PC-9 (cell line): Measurements from ENCODE around the gene TRIM58. TPM values are rescaled to one million over a fixed set of nuclear protein-coding genes. Genes with fewer than 3 reads are reported as not detected.

Experiments
- Bru-seq: library from RNA; stranded (reverse); fragments of 400-500 nt; gene quantifications from one replicate; lab custom pipeline; 2021; lab: Mats Ljungman, UMichigan
- BruChase-seq, 2 experiments: library from RNA; stranded (reverse); fragments of 400-500 nt; gene quantifications; one replicate each; lab custom pipeline; 2021; lab: Mats Ljungman, UMichigan
- BruUV-seq: library from RNA; stranded (reverse); fragments of 400-500 nt; replicated peaks from 2 replicates; lab custom pipeline; 2021; lab: Mats Ljungman, UMichigan
- CTCF ChIA-PET: fragments of 300-600 bp; sonication (Branson Sonifier 250); formaldehyde crosslinking; loops from one replicate; lab custom pipeline; 2022; ENCODE audit warnings: antibody characterized with exemption; lab: Charles Lee
- POLR2A ChIA-PET: fragments of 300-600 bp; sonication (Branson Sonifier 250); formaldehyde crosslinking; loops from one replicate; lab custom pipeline; 2022; ENCODE audit warnings: antibody characterized with exemption; ENCODE audit not compliant: unreplicated experiment; lab: Charles Lee
- DNase-seq, 2 experiments: peaks; one replicate each; pipeline versions ENCODE4 v3.0.0 to v3.0.0-alpha.2; 2015 to 2022; ENCODE audit warnings: mixed read lengths in 1 of 2
- H2AFZ ChIP-seq: fragments of 200-600 bp; sonication (generic); 2 replicates; pipeline ENCODE4 v1.8.1; 2017; ENCODE audit warnings: antibody characterized with exemption
- H3F3A ChIP-seq: fragments of 200-600 bp; sonication (generic); 2 replicates; pipeline ENCODE4 v1.8.1; 2017; ENCODE audit warnings: antibody characterized with exemption, mild to moderate bottlenecking, low read depth; ENCODE audit not compliant: insufficient read depth
- H3K27ac ChIP-seq: fragments of 200-600 bp; sonication (generic); 2 replicates; pipeline ENCODE4 v1.6.1; 2016; ENCODE audit warnings: mixed run types
- H3K27me3 ChIP-seq: fragments of 200-600 bp; sonication (generic); 2 replicates; pipeline ENCODE4 v1.6.1; 2016; ENCODE audit warnings: low read depth, mixed run types; ENCODE audit not compliant: insufficient read depth
- H3K36me3 ChIP-seq: fragments of 200-600 bp; sonication (generic); 2 replicates; pipeline ENCODE4 v1.6.1; 2016; ENCODE audit warnings: low read depth, mixed run types
- H3K4me1 ChIP-seq: fragments of 200-600 bp; sonication (generic); replicated peaks from 2 replicates; pipeline ENCODE4 v1.6.1; 2016; ENCODE audit warnings: mixed run types; ENCODE audit not compliant: insufficient read depth
- H3K4me2 ChIP-seq: fragments of 200-600 bp; sonication (generic); 2 replicates; pipeline ENCODE4 v1.6.1; 2017; ENCODE audit warnings: mixed run types
- H3K4me3 ChIP-seq: fragments of 200-600 bp; sonication (generic); 2 replicates; pipeline ENCODE4 v1.6.1; 2016; ENCODE audit warnings: mixed run types
- H3K79me2 ChIP-seq: fragments of 200-600 bp; sonication (generic); 2 replicates; pipeline ENCODE4 v1.6.1; 2017; ENCODE audit warnings: low read depth, mixed run types
- H3K9me2 ChIP-seq: fragments of 200-600 bp; sonication (generic); 2 replicates; pipeline ENCODE4 v1.8.1; 2017; ENCODE audit warnings: mild to moderate bottlenecking; ENCODE audit not compliant: insufficient read depth
- H3K9me3 ChIP-seq: fragments of 200-600 bp; sonication (generic); 2 replicates; pipeline ENCODE4 v1.8.1; 2016; ENCODE audit warnings: low read depth; ENCODE audit not compliant: insufficient read depth
- H4K20me1 ChIP-seq: fragments of 200-600 bp; sonication (generic); 2 replicates; pipeline ENCODE4 v1.8.1; 2017; ENCODE audit not compliant: insufficient read depth
- CTCF ChIP-seq: fragments of 200-600 bp; sonication (generic); conservative IDR thresholded peaks from 2 replicates; pipeline ENCODE4 v1.6.1; 2017; ENCODE audit warnings: mixed run types, antibody characterized with exemption, mild to moderate bottlenecking, moderate library complexity
- EZH2 ChIP-seq: fragments of 200-600 bp; sonication (generic); IDR thresholded peaks from 2 replicates; pipeline ENCODE4 v1.8.0; 2017; ENCODE audit warnings: antibody characterized with exemption, low read depth
- intact Hi-C: fragments of 100-400 bp; cut with micrococcal nuclease; formaldehyde crosslinking; loops from one replicate; pipeline ENCODE4 v1.10.0; 2022; ENCODE audit not compliant: unreplicated experiment
- long read RNA-seq: library from polyadenylated mRNA; stranded (forward); transcript quantifications from one replicate; pipeline ENCODE4 v2.0.0, GENCODE V29; 2022
- total RNA-seq: library from RNA; stranded (reverse); gene quantifications from 2 replicates; pipeline ENCODE4 v1.2.3, GENCODE V29; 2021

TRIM58 gene
- total RNA-seq: not detected in 2 replicates
- Bru-seq, nascent RNA: not detected
- not detected for BruChase-seq, experiment 1, labeled RNA remaining after a 2-hour chase
- BruChase-seq, experiment 2, labeled RNA remaining after a 6-hour chase: not detected
- long read RNA-seq: 0 reads

GRCh38 chr1:247857069-247857984, at the start of gene TRIM58:
TRIM58 (plus strand) TSS chr1:247857187; CDS start chr1:247857247, 60 bp downstream.
- Histone ChIP-seq H3F3A (no peaks in the 10 kb centered on the region), H2AFZ (no peak within 1 kb of the TSS), H3K36me3 (no peaks in the 10 kb centered on the region), H3K9me3 (no peaks in the 10 kb centered on the region), H3K4me1 (no peaks in the 10 kb centered on the region), H3K9me2 (no peaks in the 10 kb centered on the region), H3K4me2 (no peak within 1 kb of the TSS), H3K4me3 (no peak within 1 kb of the TSS), H4K20me1 (no peaks in the 10 kb centered on the region), H3K27me3 (no peaks in the 10 kb centered on the region), H3K27ac (no peak within 1 kb of the TSS), H3K79me2 (no peaks in the 10 kb centered on the region)
- POLR2A ChIA-PET: no interaction called here
- DNase-seq: no peak
- intact Hi-C loops: no loop called here
- CTCF ChIA-PET: no interaction called here
- BruUV-seq: no TSS peak
- TF ChIP-seq EZH2: no peak
- no peak for TF ChIP-seq CTCF

- Histone ChIP-seq H2AFZ (no peak overlapping the region), H3K4me3 (no peak overlapping the region), H3K4me2 (no peak overlapping the region), H3K27ac (no peak overlapping the region), H3K9me3 (no peaks in the 10 kb centered on the region), H3K9me2 (no peaks in the 10 kb centered on the region), H3K79me2 (no peaks in the 10 kb centered on the region), H4K20me1 (no peaks in the 10 kb centered on the region), H3K36me3 (no peaks in the 10 kb centered on the region), H3K27me3 (no peaks in the 10 kb centered on the region), H3K4me1 (no peaks in the 10 kb centered on the region), H3F3A (no peaks in the 10 kb centered on the region)
- TF ChIP-seq EZH2 (no peak), CTCF (no peak)
- POLR2A ChIA-PET: no interaction called here
- no TSS peak for BruUV-seq
- intact Hi-C loops: no loop called here
- CTCF ChIA-PET: no interaction called here
- DNase-seq: no peak
Observed at GRCh38 chr1:247812637-247813036, 44.4 kb upstream of the TRIM58 start.

GRCh38 chr1:247822060-247822459, 34.9 kb upstream of the TRIM58 start:
- Histone ChIP-seq H3K4me1 (no peaks in the 10 kb centered on the region), H3K9me2 (no peaks in the 10 kb centered on the region), H2AFZ (no peak overlapping the region), H3K36me3 (no peaks in the 10 kb centered on the region), H3K79me2 (no peaks in the 10 kb centered on the region), H3K27ac (no peak overlapping the region), H3K4me2 (no peak overlapping the region), H3F3A (no peaks in the 10 kb centered on the region), H4K20me1 (no peaks in the 10 kb centered on the region), H3K27me3 (no peaks in the 10 kb centered on the region), H3K9me3 (no peaks in the 10 kb centered on the region), H3K4me3 (no peak overlapping the region)
- POLR2A ChIA-PET: no interaction called here
- intact Hi-C loops: no loop called here
- CTCF ChIA-PET: no interaction called here
- no peak for TF ChIP-seq EZH2
- TF ChIP-seq CTCF: no peak
- DNase-seq: no peak
- BruUV-seq: no TSS peak
